MM.1S (cell line): Measurements from ENCODE around the gene BCHE.

Source experiments
- EZH2 ChIP-seq: fragments of 300-600 bp; sonication (generic); optimal IDR thresholded peaks from 2 replicates; pipeline ENCODE3; 2017; ENCODE audit warnings: low read depth, mild to moderate bottlenecking, antibody characterized with exemption, low read length, mixed read lengths
- TF ChIP-seq, protein P1 (sequence below): fragments of 300-600 bp; sonication (generic); IDR thresholded peaks from 2 replicates; pipeline ENCODE4 v1.5.1; 2016; ENCODE audit warnings: antibody characterized with exemption, low read length, mixed read lengths

DNA sequence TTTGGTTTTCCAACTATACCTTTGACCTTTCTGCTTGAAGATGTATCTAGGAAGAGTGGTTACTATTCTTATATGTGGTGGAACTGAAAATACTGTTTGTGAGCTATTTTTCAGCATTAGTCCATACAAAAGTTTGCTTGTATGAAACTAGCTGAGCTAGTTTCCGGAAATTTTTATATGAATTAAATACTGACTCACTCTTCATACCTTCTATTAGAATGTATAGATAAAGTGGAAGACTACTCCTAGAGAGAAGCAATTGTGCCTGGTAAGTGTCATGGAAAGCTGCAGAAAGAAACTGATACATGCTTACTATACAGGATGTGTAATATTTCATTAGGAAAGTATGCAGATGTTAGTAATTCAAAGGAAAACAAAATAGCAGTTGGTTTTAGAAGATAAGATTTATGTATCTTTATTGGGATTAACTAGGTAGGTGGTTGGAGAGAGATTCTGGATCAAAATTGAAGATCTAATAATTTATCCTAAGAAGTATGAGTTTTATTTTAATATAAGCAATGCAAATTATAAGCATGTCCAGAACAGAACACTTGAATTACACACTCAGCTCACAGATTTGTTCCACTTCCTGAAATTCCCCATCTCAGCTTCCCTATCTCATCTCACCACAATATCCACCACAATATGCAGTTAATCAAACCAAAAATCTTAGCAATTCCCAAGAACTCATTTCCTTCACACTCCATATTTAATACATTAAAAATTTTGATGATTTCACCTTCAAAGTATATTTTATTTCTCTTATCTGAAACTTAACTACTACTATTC, 82.8 kb downstream of the BCHE start:
- TF ChIP-seq, protein P1, sequence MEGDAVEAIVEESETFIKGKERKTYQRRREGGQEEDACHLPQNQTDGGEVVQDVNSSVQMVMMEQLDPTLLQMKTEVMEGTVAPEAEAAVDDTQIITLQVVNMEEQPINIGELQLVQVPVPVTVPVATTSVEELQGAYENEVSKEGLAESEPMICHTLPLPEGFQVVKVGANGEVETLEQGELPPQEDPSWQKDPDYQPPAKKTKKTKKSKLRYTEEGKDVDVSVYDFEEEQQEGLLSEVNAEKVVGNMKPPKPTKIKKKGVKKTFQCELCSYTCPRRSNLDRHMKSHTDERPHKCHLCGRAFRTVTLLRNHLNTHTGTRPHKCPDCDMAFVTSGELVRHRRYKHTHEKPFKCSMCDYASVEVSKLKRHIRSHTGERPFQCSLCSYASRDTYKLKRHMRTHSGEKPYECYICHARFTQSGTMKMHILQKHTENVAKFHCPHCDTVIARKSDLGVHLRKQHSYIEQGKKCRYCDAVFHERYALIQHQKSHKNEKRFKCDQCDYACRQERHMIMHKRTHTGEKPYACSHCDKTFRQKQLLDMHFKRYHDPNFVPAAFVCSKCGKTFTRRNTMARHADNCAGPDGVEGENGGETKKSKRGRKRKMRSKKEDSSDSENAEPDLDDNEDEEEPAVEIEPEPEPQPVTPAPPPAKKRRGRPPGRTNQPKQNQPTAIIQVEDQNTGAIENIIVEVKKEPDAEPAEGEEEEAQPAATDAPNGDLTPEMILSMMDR: no peak
- no peak for TF ChIP-seq EZH2
